Testis (tissue), 2 donors: ENCODE measurements around the gene COL25A1.

Experiments
- CTCF ChIP-seq, 3 experiments: fragments of 450-650 bp in 2 of 3; fragments of 200-600 bp in 1 of 3; sonication (generic) in 1 of 3; IDR thresholded peaks; one replicate each; pipeline ENCODE4 v1.5.1; 2016 to 2019; ENCODE audit warnings: antibody characterized with exemption in 3 of 3, mild to moderate bottlenecking in 2 of 3, moderate library complexity in 1 of 3
- POLR2A ChIP-seq: fragments of 450-650 bp; IDR thresholded peaks from one replicate; pipeline ENCODE4 v1.6.1; 2017; ENCODE audit warnings: antibody characterized with exemption, mild to moderate bottlenecking, moderate library complexity

GRCh38 chr4:108959491-108959890, 343.0 kb downstream of the COL25A1 start:
- TF ChIP-seq CTCF (IDR thresholded peaks at IDR 0.05) (no peak), POLR2A (no peak)
